ENCODE results near the gene KRT76. TPM values are rescaled to one million over a fixed set of nuclear protein-coding genes. Genes with fewer than 3 reads are reported as not detected.

KRT76 gene
- total RNA-seq, 1 donor from 2014 or later, result not detected

Small RNA genes within 50 kb of the gene (small RNA-seq; reads per million reads assigned to genes)
- gene AC107016.2, result not detected

Other genes starting within 250 kb of the KRT76 start
- gene KRT71, start 224.2 kb downstream of the KRT76 start, total RNA-seq, result not detected
- not detected for gene KRT74, start 203.5 kb downstream of the KRT76 start, total RNA-seq
- gene KRT72, start 175.9 kb downstream of the KRT76 start, total RNA-seq, result not detected
- not detected for gene KRT73, start 158.8 kb downstream of the KRT76 start, total RNA-seq
- gene KRT2, start 125.1 kb downstream of the KRT76 start, total RNA-seq, result 2.0 TPM
- gene KRT1, start 96.9 kb downstream of the KRT76 start, total RNA-seq, result 886 TPM
- gene KRT77, start 73.8 kb downstream of the KRT76 start, total RNA-seq, result 2.5 TPM
- not detected for gene KRT3, start 18.8 kb upstream of the KRT76 start, total RNA-seq
- 354 TPM for gene KRT4, start 36.8 kb upstream of the KRT76 start, total RNA-seq
- 1.7 TPM for gene KRT79, start 57.0 kb upstream of the KRT76 start, total RNA-seq
- gene KRT78, start 71.6 kb upstream of the KRT76 start, total RNA-seq, result 89.1 TPM
- 22.8 TPM for gene KRT8, start 127.7 kb upstream of the KRT76 start, total RNA-seq
- gene KRT18, start 171.8 kb upstream of the KRT76 start, total RNA-seq, result 93.1 TPM
- gene EIF4B, start 229.1 kb upstream of the KRT76 start, total RNA-seq, result 339 TPM